ENCODE data around the gene PTPRN2.
"Not testable (repeated sequence)": the region's sequence is repeated elsewhere in the genome, so short reads cannot be mapped to it uniquely, and the experiment has no call there.

PTPRN2 gene

DNA sequence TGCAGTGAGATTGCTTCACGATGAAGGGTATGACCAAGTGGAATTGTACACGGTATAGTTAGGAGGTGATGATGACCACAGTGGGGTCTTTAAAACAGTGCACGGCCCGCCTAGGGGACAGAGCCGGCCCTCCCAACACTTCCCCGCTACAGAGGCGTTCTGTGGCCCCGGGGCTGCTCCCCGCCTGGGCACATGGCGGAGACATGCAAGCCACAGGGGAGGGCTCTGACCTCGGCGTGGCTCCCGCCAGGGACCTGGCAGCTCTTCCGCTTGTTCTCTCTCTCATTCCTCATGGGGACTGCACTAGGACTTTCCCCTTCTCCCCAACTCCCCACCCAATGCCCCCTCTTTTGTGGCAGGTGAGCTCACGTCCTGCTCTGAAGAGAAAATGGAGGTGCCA, 857.0 kb downstream of the PTPRN2 start:
- DNase-seq, result no peak

DNA sequence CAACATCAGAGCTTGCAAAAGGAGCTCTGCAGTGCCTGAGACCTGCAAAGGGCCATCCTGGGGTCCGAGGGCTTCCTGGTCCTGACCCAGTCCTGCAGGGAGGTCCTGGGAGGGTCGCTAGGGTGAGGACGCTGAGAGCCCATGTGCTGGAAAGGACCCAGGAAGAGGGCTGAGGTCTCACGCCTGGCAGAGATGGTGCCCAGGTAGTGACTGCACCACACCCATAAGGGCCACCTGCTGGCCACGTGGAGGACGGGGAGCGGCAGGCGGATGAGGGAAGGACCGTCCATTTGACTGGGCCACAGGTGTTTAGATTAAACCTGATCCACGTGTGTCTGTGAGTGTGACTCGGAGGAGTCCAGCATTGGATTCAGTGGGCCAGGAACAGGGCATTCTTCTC, 858.1 kb downstream of the PTPRN2 start:
- DNase-seq, result no peak

DNA sequence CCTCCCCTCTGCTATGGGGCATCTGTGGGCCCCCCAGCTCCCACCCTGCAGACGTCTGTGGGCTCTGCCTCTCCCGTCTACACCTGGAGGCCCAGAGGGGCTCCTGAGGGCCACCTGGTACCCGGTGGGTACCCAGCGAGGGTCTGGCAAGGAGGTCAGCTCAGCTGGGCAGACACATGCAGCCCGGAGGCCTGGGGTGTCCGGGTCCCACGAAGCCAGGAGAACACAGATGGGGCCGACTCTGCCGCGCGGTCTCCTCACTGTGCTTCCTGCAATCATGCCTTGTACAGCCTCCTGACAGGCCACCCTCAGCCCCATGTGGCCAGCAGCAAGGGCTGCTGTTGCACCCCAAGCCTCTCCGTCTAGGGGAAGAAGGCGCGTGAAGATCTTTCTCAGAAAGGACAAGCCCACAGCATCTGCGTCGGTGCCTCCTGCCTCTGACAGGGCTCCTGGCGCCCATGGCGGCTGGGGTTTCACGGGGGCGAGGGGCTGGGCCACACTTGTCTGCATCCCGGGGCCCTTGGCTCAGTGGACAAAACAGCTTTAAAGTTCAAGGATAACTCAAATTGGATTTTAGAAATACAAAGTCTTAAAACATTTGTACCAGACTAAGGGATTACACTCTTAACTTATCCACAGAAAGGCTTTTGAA, 859.5 kb downstream of the PTPRN2 start:
- DNase-seq, result no peak

DNA sequence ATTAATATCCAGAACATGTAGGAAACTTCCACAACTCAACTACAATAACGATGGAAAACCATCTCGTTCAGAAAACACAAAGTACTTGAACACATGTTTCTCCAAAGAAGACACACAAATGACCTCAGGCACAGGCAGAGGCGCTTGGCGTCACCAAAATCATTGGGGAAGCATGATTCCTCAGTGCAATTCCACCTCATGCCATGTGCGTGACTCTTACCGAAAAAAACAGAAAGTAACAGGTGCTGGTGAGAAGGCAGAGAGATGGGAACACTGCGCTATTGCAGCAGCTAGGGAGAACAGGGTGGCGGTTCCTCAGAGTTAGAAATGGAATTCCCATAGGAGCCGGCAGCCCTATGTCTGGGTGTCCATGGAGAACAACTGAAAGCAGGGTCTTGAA, 860.9 kb downstream of the PTPRN2 start:
- no peak for DNase-seq

DNA sequence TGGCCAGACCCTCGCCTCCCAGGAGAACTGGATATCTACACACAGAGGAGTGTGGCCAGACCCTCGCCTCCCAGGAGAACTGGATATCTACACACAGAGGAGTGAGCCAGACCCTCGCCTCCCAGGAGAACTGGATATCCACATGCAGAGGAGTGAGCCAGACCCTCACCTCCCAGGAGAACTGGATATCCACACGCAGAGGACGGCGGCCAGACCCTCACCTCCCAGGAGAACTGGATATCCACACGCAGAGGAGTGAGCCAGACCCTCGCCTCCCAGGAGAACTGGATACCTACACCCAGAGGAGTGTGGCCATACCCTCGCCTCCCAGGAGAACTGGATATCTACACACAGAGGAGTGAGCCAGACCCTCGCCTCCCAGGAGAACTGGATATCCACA, 862.3 kb downstream of the PTPRN2 start:
- not testable (repeated sequence) for DNase-seq

GRCh38 chr7:157723205-157723604, 864.4 kb downstream of the PTPRN2 start:
- no peak for DNase-seq

- DNase-seq, result no peak
Observed at GRCh38 chr7:157722137-157723060, 865.2 kb downstream of the PTPRN2 start.

DNA sequence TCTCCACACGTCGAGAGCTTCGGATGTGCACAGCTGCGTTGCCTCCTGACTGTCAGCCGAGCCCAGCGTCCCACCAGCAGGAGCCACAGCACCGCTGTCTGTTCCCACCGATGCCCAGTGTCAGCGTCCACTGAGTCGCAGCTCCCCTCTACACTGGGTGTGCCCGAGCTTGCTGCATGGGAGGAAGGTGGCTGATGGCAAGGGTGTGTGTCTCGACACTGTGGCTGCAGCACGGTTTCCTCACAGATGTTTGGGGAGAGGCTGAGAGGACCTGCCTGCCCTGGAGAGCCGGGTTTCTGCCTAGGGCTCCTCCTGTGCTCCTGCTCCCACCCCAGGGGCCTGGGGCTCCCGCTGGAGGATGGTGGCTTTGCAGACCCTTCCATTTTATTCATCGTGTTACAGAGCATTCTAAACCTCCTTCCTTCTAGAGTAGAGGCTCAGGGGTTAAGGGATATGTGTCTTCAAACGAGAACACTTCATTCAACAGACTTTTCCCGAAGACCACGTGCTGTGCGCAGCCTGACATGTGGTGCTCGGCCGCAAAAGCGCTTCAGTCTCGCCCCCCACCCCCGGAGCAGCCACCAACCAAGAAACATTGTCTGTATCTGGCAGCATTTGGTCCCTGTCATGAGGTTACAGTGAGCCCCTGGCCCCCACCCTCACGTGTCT, 866.0 kb downstream of the PTPRN2 start:
- DNase-seq, result no peak

GRCh38 chr7:157719705-157720655, 867.6 kb downstream of the PTPRN2 start:
- no peak for DNase-seq

GRCh38 chr7:157719008-157719682, 868.5 kb downstream of the PTPRN2 start:
- DNase-seq, result no peak

DNA sequence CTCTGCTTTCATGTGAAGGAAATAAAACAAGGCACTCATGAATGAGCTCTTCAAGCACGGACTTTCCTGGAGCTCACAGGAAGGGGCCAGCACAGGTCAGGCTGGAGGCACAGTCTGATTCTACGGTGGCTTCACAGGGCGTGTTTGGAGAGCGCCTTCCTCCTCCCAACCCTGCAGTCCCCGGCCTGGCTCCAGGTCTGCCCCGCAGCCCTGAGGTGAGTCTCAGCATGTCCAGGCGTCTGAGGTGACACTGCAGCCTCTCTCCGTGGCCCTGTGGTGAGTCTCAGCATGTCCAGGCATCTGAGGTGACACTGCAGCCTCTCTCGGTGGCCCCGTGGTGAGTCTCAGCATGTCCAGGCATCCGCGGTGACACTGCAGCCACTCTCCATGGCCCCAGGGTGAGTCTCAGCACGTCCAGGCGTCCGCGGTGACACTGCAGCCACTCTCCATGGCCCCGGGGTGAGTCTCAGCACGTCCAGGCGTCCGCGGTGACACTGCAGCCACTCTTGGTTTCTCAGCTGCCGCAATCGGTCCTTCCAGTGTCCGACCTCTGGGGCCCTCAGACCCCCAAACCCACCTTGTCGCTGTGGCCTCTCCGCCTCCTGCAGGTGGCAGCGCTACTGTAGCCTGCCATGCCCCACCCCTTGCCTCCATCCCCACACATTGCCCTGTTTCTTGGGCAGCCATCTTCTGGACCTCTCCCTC, 869.2 kb downstream of the PTPRN2 start:
- no peak for DNase-seq

GRCh38 chr7:157717211-157718174, 870.1 kb downstream of the PTPRN2 start:
- no peak for DNase-seq

DNA sequence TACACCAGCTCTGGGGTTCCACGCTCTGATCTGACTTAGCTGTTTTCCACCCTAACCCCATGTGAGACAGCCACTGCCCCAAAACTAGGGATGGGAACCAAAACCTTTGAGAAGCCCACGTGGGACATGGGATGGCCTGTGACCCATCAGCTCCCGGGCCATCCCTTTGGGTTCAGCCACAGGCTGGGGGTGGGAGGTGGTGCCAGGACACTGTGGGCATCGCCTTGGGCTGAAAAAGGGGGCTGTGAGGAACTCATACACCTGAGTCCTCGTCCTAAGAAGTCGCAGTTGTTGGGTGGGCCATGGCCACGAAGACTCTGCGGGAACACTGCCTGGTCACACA, 871.7 kb downstream of the PTPRN2 start:
- DNase-seq, result no peak

DNA sequence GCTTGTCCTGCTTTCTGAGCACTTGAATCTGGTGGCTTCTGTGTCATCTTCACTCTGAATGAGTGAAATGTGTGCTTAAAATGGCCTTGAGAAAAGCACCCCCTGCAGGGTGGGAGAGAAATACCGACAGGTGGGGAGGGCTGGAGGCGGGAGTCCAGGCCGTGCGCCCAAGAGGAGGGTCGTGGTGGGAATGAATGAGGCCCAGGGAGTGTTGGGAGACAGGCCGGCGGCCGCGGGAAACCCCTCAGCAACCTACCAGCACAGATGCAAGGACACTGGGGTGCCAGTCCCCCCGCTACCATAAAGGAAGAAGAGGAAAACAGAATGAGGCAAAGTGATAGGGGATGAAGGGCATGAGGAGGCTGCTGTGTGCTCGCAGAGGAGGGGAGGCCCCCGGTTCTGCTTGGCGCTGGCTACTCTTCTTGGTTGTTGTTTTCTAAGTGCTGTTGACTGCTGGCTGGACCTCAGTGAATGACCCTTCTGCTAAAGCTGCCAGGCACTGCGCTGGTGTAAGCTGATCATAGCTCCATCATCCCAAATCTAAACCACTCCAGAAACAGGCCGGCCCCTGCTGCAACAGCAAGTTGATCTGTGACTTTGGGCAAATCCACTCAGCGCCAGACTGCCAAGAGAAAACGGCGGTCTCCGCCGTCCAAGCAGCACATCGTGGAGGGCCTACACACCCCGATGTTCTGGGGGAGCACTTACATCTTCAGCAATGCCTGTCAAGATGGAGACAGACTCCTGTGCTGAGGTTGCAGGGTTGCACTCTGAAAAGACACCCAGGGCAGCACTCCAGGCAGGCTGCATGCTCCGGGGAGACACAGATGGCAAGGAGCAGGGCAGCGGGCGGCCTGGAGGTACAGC, 872.3 kb downstream of the PTPRN2 start:
- DNase-seq, result no peak

GRCh38 chr7:157714166-157715070, 873.2 kb downstream of the PTPRN2 start:
- DNase-seq, result no peak

GRCh38 chr7:157713591-157713990, 874.0 kb downstream of the PTPRN2 start:
- no peak for DNase-seq

- no peak for DNase-seq
Observed at GRCh38 chr7:157712666-157713235, 874.9 kb downstream of the PTPRN2 start.
